ENCODE data around the gene NUTF2. TPM values are rescaled to one million over a fixed set of nuclear protein-coding genes. Genes with fewer than 3 reads are reported as not detected.

Gene NUTF2
- total RNA-seq, 1 donor from 2014 or later: 131 TPM

GRCh38 chr16:67892375-67892774 is 45.6 kb downstream of the NUTF2 start:
- no peak overlapping the region for H3K27ac ChIP-seq
- TF ChIP-seq CTCF (IDR thresholded peaks at IDR 0.05) (no peak), POLR2AphosphoS5 (IDR thresholded peaks at IDR 0.05; ENCODE audit: insufficient read depth in 1 of 2, low read depth in 1 of 2) (no peak), POLR2A (IDR thresholded peaks at IDR 0.05) (no peak)
- no peak for DNase-seq (ENCODE audit: extremely low spot score in 2 of 2)
- intact Hi-C loops (cut with DNase I): loop anchor here (5.0 kb wide), 1 partner anchor 45 kb away; the partner anchor contains the start of gene PSMB10
- no peaks in the 10 kb centered on the region for H3K9me3 ChIP-seq
- H3K27me3 ChIP-seq: no peaks in the 10 kb centered on the region
- peak overlapping the region; percentile 77 to 93 for H3K4me3 ChIP-seq
- peaks cover 46% of the 10 kb centered on the region for H3K4me1 ChIP-seq
- H3K36me3 ChIP-seq: no peaks in the 10 kb centered on the region

DNA sequence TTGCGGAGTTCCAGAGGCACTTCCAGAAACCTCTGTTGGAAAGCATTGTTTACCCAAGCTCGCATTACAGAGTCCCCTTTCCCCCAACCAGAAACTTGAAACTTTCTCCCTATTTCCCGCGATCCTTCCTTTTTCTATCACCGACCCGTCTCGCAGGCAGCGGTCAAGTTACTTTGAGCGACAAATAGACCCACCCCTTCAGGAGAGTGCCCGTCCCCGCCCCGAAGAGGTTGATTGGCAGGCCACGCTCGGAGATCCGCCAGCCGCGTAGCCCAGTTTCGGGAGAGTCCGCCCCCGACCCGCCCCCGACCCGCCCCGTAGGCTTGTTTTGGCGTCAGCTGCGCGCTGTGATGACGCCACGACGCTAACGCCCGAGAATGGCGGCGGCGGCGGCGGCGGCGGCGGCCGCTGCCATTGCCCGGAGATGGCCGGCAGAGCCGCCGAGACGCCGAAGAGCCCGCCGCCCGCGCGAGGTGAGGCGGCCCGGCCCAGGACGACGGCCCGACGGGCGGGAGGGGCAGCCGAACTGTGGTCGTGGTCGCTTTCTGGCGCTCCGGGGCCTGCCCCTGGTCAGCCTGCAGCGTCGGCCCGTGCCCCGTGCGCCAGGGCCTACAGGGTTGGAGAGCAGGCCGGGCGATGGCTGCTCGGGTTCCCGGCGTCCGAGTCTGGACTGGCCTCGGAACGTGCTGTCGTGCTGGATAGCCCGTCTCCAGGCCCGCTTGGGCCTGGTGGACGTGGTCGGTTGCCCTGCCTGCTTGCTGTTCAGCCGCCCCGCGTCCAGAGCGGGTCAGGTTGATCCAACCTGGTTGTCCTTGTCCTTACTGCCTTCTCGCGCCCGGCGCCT is 46.4 kb downstream of the NUTF2 start, which contains the start of gene PSKH1:
PSKH1 (plus strand) TSS at position 356 of the 844 bp plus-strand sequence. CDS start 15,496 bp downstream, outside the sequence.
- H3K4me1 ChIP-seq: peaks cover 53% of the 10 kb centered on the region
- intact Hi-C loops (cut with DNase I): loop anchor here (5.0 kb wide), 1 partner anchor 44 kb away; the partner anchor contains the start of gene PSMB10

GRCh38 chr16:67893743-67894399 is 47.1 kb downstream of the NUTF2 start:
- H3K27me3 ChIP-seq: no peaks in the 10 kb centered on the region
- H3K36me3 ChIP-seq: no peaks in the 10 kb centered on the region
- peaks cover 55% of the 10 kb centered on the region for H3K4me1 ChIP-seq
- TF ChIP-seq POLR2AphosphoS5 (IDR thresholded peaks at IDR 0.05; ENCODE audit: insufficient read depth in 1 of 2, low read depth in 1 of 2): no peak
- no peak for TF ChIP-seq CTCF (IDR thresholded peaks at IDR 0.05)
- no peak for TF ChIP-seq POLR2A (IDR thresholded peaks at IDR 0.05)
- DNase-seq (ENCODE audit: extremely low spot score in 2 of 2): no peak
- H3K9me3 ChIP-seq: no peaks in the 10 kb centered on the region
- peak overlapping the region; percentile 77 to 93 for H3K4me3 ChIP-seq
- intact Hi-C loops (cut with DNase I): loop anchor here (5.0 kb wide), 1 partner anchor 43 kb away; the partner anchor contains the start of gene PSMB10
- peak overlapping the region; percentile 91 for H3K27ac ChIP-seq

More for the DNA sequence above, 46.4 kb downstream of the NUTF2 start, which contains the start of gene PSKH1:
- Histone ChIP-seq H3K36me3 (no peaks in the 10 kb centered on the region), H3K4me3 (peak within 1 kb of the TSS; percentile 77 to 93), H3K27ac (peak within 1 kb of the TSS; percentile 91), H3K9me3 (no peaks in the 10 kb centered on the region), H3K27me3 (no peaks in the 10 kb centered on the region)
- DNase-seq (ENCODE audit: extremely low spot score in 2 of 2): peak in 1 of 2 donors; percentile 93
- peak; percentile 58 to 71 for TF ChIP-seq POLR2AphosphoS5 (IDR thresholded peaks at IDR 0.05; ENCODE audit: insufficient read depth in 1 of 2, low read depth in 1 of 2)
- peak in 1 of 2 donors; percentile 81 for TF ChIP-seq POLR2A (IDR thresholded peaks at IDR 0.05)
- no peak for TF ChIP-seq CTCF (IDR thresholded peaks at IDR 0.05)

DNA sequence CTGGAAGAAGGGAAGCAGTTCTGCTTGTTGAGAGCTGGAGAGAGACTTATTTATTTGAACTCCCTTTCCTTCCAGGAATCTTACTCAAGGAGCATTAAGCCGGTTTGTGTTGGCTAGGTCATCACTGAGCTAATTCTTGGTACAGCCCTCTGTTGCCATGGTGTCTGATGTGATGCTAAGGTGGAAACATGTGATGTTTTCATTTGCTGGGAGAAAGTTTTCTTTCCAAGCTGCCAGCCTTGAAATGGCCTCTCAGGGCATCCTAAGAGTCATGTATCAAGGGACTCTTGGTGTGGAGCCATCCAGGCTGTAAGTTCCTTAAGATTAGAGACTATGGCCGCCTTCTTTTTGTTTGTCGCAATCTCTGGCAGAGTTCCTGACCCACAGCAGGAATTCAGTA is 50.5 kb downstream of the NUTF2 start:
- Histone ChIP-seq H3K27me3 (no peaks in the 10 kb centered on the region), H3K4me3 (no peak overlapping the region), H3K36me3 (no peaks in the 10 kb centered on the region), H3K4me1 (peaks cover 54% of the 10 kb centered on the region), H3K27ac (no peak overlapping the region), H3K9me3 (no peaks in the 10 kb centered on the region)
- no peak for DNase-seq (ENCODE audit: extremely low spot score in 2 of 2)
- TF ChIP-seq POLR2AphosphoS5 (IDR thresholded peaks at IDR 0.05; ENCODE audit: insufficient read depth in 1 of 2, low read depth in 1 of 2): no peak
- no peak for TF ChIP-seq CTCF (IDR thresholded peaks at IDR 0.05)
- TF ChIP-seq POLR2A (IDR thresholded peaks at IDR 0.05): no peak
- intact Hi-C loops (cut with DNase I): no loop called here

All from vagina (tissue), 2 donors.